Measurements from ENCODE around the gene MYRFL.

MYRFL gene

DNA sequence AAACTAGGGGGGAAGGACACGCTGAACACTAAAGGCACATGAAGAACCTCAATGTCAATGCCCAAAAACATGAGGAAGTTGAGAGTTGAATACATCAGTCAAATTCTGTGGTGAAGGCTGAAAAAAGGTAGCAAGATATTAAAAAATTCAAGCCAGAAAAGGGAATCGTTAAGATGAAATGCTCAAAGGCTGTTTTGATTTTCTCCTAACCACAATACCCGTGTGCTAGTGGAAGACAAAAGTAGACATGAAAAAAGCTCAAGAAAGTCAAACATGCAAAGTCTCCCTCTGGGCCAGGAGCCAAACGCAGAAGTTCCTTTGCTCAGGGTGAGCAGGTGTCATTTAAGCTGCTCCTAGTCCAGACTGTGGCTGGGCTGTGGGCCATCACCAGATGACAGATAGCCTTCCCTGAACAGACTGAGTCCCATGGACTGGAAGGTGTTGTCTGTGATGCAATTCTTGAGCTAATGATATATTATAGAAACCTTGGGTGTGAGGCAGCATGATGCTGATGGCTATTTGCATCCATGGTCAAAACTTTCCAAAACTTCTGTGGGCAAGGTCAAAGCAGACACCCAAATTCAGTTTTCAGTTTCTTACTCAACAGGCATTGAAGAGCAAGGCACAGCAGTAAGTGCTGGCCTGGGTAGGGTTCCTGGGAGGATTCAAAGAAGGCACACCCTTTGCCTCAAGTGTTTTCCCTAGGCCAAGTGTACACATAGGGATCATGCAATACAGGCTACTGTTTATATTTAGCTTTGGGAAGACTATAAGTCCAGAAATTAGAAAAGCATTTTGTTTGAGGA lies 81.6 kb downstream of the MYRFL start:
- TF ChIP-seq, protein P1, sequence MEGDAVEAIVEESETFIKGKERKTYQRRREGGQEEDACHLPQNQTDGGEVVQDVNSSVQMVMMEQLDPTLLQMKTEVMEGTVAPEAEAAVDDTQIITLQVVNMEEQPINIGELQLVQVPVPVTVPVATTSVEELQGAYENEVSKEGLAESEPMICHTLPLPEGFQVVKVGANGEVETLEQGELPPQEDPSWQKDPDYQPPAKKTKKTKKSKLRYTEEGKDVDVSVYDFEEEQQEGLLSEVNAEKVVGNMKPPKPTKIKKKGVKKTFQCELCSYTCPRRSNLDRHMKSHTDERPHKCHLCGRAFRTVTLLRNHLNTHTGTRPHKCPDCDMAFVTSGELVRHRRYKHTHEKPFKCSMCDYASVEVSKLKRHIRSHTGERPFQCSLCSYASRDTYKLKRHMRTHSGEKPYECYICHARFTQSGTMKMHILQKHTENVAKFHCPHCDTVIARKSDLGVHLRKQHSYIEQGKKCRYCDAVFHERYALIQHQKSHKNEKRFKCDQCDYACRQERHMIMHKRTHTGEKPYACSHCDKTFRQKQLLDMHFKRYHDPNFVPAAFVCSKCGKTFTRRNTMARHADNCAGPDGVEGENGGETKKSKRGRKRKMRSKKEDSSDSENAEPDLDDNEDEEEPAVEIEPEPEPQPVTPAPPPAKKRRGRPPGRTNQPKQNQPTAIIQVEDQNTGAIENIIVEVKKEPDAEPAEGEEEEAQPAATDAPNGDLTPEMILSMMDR (IDR thresholded peaks at IDR 0.05; ENCODE audit: poor library complexity, severe bottlenecking) = no peak
- Histone ChIP-seq H3K36me3 (ENCODE audit: low read depth) (no peaks in the 10 kb centered on the region), H3K4me1 (ENCODE audit: insufficient read depth, poor library complexity, severe bottlenecking) (no peaks in the 10 kb centered on the region), H3K9me3 (ENCODE audit: severe bottlenecking) (no peaks in the 10 kb centered on the region), H3K27me3 (ENCODE audit: insufficient read depth, poor library complexity, severe bottlenecking) (no peaks in the 10 kb centered on the region), H3K4me3 (ENCODE audit: severe bottlenecking) (no peak overlapping the region), H3K27ac (ENCODE audit: poor library complexity, severe bottlenecking) (no peak overlapping the region)
- ATAC-seq (ENCODE audit: low read depth) (no peak), DNase-seq (ENCODE audit: low spot score) (no peak)

DNA sequence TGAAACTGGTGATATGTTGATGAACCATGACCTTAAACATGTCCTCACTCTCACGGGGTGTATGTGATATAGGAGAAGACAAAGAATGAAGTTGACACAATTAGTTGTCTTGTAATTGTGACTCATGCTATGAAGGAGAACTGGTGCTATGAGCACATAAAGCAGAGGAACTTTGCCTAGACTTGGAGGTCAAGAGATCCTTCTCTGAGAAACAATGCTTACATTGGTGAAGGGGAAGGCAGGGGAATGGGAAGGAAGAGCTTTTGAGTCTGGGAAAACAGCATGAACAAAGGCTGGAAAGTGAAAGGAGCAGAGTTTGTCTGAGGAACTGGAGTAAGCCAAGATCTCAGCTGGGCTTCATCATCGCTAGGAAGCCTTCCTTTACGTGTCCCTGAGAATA lies 83.2 kb downstream of the MYRFL start:
- DNase-seq (ENCODE audit: low spot score) = no peak
- Histone ChIP-seq H3K27me3 (ENCODE audit: insufficient read depth, poor library complexity, severe bottlenecking) (no peaks in the 10 kb centered on the region), H3K4me1 (ENCODE audit: insufficient read depth, poor library complexity, severe bottlenecking) (no peaks in the 10 kb centered on the region), H3K9me3 (ENCODE audit: severe bottlenecking) (no peaks in the 10 kb centered on the region), H3K27ac (ENCODE audit: poor library complexity, severe bottlenecking) (no peak overlapping the region), H3K36me3 (ENCODE audit: low read depth) (no peaks in the 10 kb centered on the region), H3K4me3 (ENCODE audit: severe bottlenecking) (no peak overlapping the region)
- TF ChIP-seq, protein P1 (IDR thresholded peaks at IDR 0.05; ENCODE audit: poor library complexity, severe bottlenecking) = no peak
- no peak for ATAC-seq (ENCODE audit: low read depth)

DNA sequence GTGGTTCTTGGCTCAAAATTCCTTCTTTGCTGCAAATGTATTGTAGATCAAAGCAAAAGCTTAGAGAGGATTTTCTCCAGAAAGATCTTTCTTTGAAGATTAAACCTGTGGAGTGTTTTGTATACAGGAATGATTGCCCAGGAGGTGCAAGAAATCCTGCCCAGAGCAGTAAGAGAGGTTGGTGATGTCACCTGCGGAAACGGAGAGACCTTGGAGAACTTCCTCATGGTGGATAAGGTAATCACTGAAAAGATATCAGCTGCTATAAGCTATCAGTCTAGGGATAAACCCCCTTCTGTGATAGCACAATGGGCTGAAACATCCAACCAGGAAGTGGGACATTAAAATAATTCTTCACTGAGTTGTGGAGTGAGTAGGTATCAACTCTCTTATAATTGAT lies 85.7 kb downstream of the MYRFL start:
- no peak for DNase-seq (ENCODE audit: low spot score)
- H3K36me3 ChIP-seq (ENCODE audit: low read depth) = no peaks in the 10 kb centered on the region
- no peak overlapping the region for H3K4me3 ChIP-seq (ENCODE audit: severe bottlenecking)
- H3K27ac ChIP-seq (ENCODE audit: poor library complexity, severe bottlenecking) = no peak overlapping the region
- no peaks in the 10 kb centered on the region for H3K4me1 ChIP-seq (ENCODE audit: insufficient read depth, poor library complexity, severe bottlenecking)
- TF ChIP-seq, protein P1 (IDR thresholded peaks at IDR 0.05; ENCODE audit: poor library complexity, severe bottlenecking) = no peak
- no peak for ATAC-seq (ENCODE audit: low read depth)
- H3K27me3 ChIP-seq (ENCODE audit: insufficient read depth, poor library complexity, severe bottlenecking) = no peaks in the 10 kb centered on the region
- no peaks in the 10 kb centered on the region for H3K9me3 ChIP-seq (ENCODE audit: severe bottlenecking)

DNA sequence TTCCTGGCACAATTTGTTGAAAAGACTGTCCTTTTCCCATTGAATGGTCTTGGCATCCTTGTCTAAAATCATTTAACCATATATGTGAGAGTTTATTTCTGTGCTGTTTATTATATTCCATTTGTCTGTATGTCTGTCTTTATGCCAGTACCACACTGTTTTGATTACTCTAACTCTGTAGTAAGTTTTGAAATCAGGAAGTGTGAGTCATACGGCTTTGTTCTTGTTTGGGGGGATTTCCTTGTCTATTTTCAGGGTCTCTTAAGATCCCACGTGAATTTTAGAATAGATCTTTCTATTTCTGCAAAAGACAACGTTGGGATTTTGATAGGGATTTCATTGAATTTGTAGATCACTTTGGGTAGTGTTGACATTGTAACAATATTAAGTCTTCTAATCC lies 88.5 kb downstream of the MYRFL start:
- ATAC-seq (ENCODE audit: low read depth) (no peak), DNase-seq (ENCODE audit: low spot score) (no peak)
- no peak overlapping the region for H3K27ac ChIP-seq (ENCODE audit: poor library complexity, severe bottlenecking)
- no peaks in the 10 kb centered on the region for H3K9me3 ChIP-seq (ENCODE audit: severe bottlenecking)
- TF ChIP-seq, protein P1 (IDR thresholded peaks at IDR 0.05; ENCODE audit: poor library complexity, severe bottlenecking) = no peak
- no peaks in the 10 kb centered on the region for H3K36me3 ChIP-seq (ENCODE audit: low read depth)
- no peaks in the 10 kb centered on the region for H3K4me1 ChIP-seq (ENCODE audit: insufficient read depth, poor library complexity, severe bottlenecking)
- H3K4me3 ChIP-seq (ENCODE audit: severe bottlenecking) = no peak overlapping the region
- no peaks in the 10 kb centered on the region for H3K27me3 ChIP-seq (ENCODE audit: insufficient read depth, poor library complexity, severe bottlenecking)

DNA sequence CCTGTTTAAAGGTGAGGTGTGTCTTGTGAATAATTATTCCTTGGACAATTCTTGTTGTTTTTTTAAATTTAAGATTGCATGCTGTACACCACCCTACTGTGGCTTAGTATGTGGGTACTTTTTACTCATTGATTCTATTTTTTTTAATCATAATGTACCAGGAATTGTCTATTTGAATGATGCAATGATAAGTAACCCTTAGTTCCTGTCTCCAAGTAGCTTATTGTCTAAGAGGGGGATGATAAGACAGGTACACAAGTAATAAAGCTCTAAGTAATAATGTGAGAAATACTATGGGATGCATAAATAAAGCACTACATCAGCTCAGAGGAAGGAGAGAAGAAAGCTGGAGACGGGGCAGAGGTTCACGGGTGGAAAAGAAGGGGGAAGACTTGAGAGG lies 90.9 kb downstream of the MYRFL start:
- TF ChIP-seq, protein P1 (IDR thresholded peaks at IDR 0.05; ENCODE audit: poor library complexity, severe bottlenecking) = no peak
- no peak overlapping the region for H3K27ac ChIP-seq (ENCODE audit: poor library complexity, severe bottlenecking)
- no peak for ATAC-seq (ENCODE audit: low read depth)

More for the DNA sequence above, 90.9 kb downstream of the MYRFL start:
- no peaks in the 10 kb centered on the region for H3K4me1 ChIP-seq (ENCODE audit: insufficient read depth, poor library complexity, severe bottlenecking)
- H3K27me3 ChIP-seq (ENCODE audit: insufficient read depth, poor library complexity, severe bottlenecking) = no peaks in the 10 kb centered on the region
- no peaks in the 10 kb centered on the region for H3K36me3 ChIP-seq (ENCODE audit: low read depth)
- no peak for DNase-seq (ENCODE audit: low spot score)
- H3K9me3 ChIP-seq (ENCODE audit: severe bottlenecking) = no peaks in the 10 kb centered on the region
- H3K4me3 ChIP-seq (ENCODE audit: severe bottlenecking) = no peak overlapping the region

Data from RWPE2 (cell line).